Measurements from ENCODE around the gene TMEM183A. TPM values are rescaled to one million over a fixed set of nuclear protein-coding genes. Genes with fewer than 3 reads are reported as not detected.

TMEM183A gene
- total and polyA plus RNA-seq, 9 of the 15 experiments (the other 6 are each of a cell fraction or from before 2014, with no cell fraction given) = 23.4 to 190 (median 124) TPM

GRCh38 chr1:203038891-203039608 is 31.9 kb downstream of the TMEM183A start (continued):
- no peak for TF ChIP-seq NCOA6 (IDR thresholded peaks at IDR 0.05)
- peak; percentile 86 for TF ChIP-seq SMC3 (conservative IDR thresholded peaks at IDR 0.05; ENCODE audit: insufficient read depth, low read depth, low read length)
- TF ChIP-seq NFRKB (IDR thresholded peaks at IDR 0.05; ENCODE audit: low read depth) = no peak
- no peak for TF ChIP-seq PCBP2 (IDR thresholded peaks at IDR 0.05; ENCODE audit: low read depth, low read length, poor library complexity, severe bottlenecking)
- TF ChIP-seq RBM39 (optimal IDR thresholded peaks at IDR 0.05; ENCODE audit: low read depth, low read length) = peak; percentile 70
- TF ChIP-seq ZNF696 (CRISPR knock-in tag; conservative IDR thresholded peaks at IDR 0.05) = no peak
- TF ChIP-seq JUND (IDR thresholded peaks at IDR 0.05; ENCODE audit: borderline replicate concordance, low read depth, low read length) = peak; percentile 37; the same call in 1 of the 2 replicates
- TF ChIP-seq JUND (tag; IDR thresholded peaks at IDR 0.05; ENCODE audit: borderline replicate concordance, low read depth, low read length) = no peak; the same call in 2 of the 3 replicates
- TF ChIP-seq RBM14 (IDR thresholded peaks at IDR 0.05; ENCODE audit: borderline replicate concordance, insufficient read depth, low read depth, low read length) = no peak
- no peak for TF ChIP-seq DMBX1 (CRISPR knock-in tag; IDR thresholded peaks at IDR 0.05; ENCODE audit: borderline replicate concordance)
- TF ChIP-seq, protein P1, sequence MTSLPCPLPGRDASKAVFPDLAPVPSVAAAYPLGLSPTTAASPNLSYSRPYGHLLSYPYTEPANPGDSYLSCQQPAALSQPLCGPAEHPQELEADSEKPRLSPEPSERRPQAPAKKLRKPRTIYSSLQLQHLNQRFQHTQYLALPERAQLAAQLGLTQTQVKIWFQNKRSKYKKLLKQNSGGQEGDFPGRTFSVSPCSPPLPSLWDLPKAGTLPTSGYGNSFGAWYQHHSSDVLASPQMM (CRISPR knock-in tag; IDR thresholded peaks at IDR 0.05) = no peak
- no peak for TF ChIP-seq ZNF644 (tag; IDR thresholded peaks at IDR 0.05; ENCODE audit: low read depth)
- TF ChIP-seq, protein P2, sequence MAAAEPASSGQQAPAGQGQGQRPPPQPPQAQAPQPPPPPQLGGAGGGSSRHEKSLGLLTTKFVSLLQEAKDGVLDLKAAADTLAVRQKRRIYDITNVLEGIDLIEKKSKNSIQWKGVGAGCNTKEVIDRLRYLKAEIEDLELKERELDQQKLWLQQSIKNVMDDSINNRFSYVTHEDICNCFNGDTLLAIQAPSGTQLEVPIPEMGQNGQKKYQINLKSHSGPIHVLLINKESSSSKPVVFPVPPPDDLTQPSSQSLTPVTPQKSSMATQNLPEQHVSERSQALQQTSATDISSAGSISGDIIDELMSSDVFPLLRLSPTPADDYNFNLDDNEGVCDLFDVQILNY (CRISPR knock-in tag; IDR thresholded peaks at IDR 0.05) = no peak
- 0 out of 2 replicates have a peak, but pooled peaks have one; percentile 45 for TF ChIP-seq FOXP1 (CRISPR knock-in tag; IDR thresholded peaks at IDR 0.05)
- 0 out of 2 replicates have a peak, but pooled peaks have one; percentile 44 for TF ChIP-seq RB1 (IDR thresholded peaks at IDR 0.05; ENCODE audit: low read depth)
- 0 out of 2 replicates have a peak, but pooled peaks have one; percentile 15 for TF ChIP-seq KLF16 (IDR thresholded peaks at IDR 0.05)
- no peak for TF ChIP-seq JUN (IDR thresholded peaks at IDR 0.05; ENCODE audit: borderline replicate concordance, low read depth, low read length)
- TF ChIP-seq JUN (CRISPR knock-in tag; IDR thresholded peaks at IDR 0.05; ENCODE audit: borderline replicate concordance) = no peak
- peak; percentile 38 for TF ChIP-seq HNRNPLL (IDR thresholded peaks at IDR 0.05; ENCODE audit: low read depth, low read length, poor library complexity, severe bottlenecking)
- TF ChIP-seq DACH1 (IDR thresholded peaks at IDR 0.05; ENCODE audit: partially characterized antibody) = no peak
- TF ChIP-seq, protein P3, sequence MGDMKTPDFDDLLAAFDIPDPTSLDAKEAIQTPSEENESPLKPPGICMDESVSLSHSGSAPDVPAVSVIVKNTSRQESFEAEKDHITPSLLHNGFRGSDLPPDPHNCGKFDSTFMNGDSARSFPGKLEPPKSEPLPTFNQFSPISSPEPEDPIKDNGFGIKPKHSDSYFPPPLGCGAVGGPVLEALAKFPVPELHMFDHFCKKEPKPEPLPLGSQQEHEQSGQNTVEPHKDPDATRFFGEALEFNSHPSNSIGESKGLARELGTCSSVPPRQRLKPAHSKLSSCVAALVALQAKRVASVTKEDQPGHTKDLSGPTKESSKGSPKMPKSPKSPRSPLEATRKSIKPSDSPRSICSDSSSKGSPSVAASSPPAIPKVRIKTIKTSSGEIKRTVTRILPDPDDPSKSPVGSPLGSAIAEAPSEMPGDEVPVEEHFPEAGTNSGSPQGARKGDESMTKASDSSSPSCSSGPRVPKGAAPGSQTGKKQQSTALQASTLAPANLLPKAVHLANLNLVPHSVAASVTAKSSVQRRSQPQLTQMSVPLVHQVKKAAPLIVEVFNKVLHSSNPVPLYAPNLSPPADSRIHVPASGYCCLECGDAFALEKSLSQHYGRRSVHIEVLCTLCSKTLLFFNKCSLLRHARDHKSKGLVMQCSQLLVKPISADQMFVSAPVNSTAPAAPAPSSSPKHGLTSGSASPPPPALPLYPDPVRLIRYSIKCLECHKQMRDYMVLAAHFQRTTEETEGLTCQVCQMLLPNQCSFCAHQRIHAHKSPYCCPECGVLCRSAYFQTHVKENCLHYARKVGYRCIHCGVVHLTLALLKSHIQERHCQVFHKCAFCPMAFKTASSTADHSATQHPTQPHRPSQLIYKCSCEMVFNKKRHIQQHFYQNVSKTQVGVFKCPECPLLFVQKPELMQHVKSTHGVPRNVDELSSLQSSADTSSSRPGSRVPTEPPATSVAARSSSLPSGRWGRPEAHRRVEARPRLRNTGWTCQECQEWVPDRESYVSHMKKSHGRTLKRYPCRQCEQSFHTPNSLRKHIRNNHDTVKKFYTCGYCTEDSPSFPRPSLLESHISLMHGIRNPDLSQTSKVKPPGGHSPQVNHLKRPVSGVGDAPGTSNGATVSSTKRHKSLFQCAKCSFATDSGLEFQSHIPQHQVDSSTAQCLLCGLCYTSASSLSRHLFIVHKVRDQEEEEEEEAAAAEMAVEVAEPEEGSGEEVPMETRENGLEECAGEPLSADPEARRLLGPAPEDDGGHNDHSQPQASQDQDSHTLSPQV (IDR thresholded peaks at IDR 0.05) = no peak
- no peak for TF ChIP-seq CAMTA2 (CRISPR knock-in tag; conservative IDR thresholded peaks at IDR 0.05)
- TF ChIP-seq STAG1 (CRISPR knock-in tag; IDR thresholded peaks at IDR 0.05; ENCODE audit: borderline replicate concordance) = peak; percentile 87
- TF ChIP-seq POU5F1 (IDR thresholded peaks at IDR 0.05; ENCODE audit: borderline replicate concordance, low read depth, low read length, partially characterized antibody) = no peak
